Hematopoietic multipotent progenitor cell treated with erythropoietin and hydrocortisone succinate and interleukin-3 and kit ligand, for 8 days (in vitro differentiated cells): Measurements from ENCODE around the gene IKBKE.
A peak's percentile ranks its signal among the peaks of the same experiment; 100 is the strongest.

Experiments
- DNase-seq: peaks from one replicate; pipeline ENCODE4 v3.0.0-alpha.2; 2015

IKBKE gene

DNA sequence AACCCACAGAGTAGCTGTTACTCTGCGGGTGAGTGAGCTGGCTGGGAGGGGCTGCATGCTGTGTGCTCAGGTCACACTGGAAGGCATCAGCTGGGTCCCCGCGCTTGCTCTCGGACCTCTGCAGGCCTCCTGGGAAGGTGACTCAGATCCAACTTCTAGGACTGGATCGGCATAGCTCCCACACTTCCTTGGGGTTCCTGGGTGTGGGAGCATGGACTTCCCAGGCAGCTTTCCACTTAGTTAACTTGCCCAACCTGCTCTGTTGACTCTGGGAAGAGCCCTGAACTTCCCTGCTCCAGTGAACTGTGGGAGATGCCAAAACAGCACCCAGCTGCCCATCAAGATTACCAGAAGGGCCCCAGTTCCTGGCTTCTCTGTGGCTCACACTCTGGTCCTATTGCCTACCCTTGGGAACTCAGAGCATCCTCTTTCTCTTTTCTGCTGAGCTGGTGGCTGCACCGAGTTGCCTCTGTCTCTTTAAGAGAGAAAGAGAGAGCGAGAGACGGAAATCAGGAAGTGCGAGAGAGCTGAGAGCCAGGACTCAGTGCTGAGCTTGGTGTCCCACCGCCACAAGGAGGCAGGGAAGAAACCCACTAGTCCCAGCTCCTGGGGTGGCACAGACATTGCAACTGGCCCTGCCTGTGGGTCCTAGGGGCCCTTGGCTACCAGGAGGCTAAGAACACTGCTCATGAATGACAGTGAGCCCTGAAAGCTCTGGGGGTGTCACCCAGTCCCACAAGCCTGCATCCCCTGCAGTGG is at the start of gene IKBKE:
IKBKE (plus strand) TSS at position 544 of the 759 bp plus-strand sequence. CDS start 2,752 bp downstream, outside the sequence.
- peak; percentile 68 for DNase-seq

- DNase-seq: no peak
Observed at GRCh38 chr1:206421616-206422340, 48.5 kb upstream of the IKBKE start.

- DNase-seq: no peak
Observed at GRCh38 chr1:206422525-206422924, 47.8 kb upstream of the IKBKE start.

DNA sequence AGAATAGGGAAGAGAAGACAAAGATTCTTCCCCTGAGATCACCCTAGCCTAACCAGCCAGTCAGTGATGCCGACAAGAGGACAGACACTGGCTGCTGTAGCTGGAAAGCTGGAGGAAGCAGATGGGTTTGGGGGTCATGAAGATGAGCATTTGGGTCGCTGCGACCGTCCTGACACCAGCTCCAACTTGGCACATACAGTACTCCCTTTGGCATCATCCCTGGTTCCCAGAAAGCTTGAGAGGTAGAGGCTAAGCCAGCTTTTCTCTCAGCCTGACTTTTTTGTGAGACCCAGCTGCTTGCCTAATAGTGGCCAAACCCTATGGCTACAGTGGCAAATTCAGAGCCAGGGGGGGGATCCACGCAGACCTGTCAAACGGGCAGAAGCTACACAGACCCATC is 43.0 kb upstream of the IKBKE start:
- no peak for DNase-seq

- DNase-seq: no peak
Observed at GRCh38 chr1:206429421-206429820, 40.9 kb upstream of the IKBKE start.

DNA sequence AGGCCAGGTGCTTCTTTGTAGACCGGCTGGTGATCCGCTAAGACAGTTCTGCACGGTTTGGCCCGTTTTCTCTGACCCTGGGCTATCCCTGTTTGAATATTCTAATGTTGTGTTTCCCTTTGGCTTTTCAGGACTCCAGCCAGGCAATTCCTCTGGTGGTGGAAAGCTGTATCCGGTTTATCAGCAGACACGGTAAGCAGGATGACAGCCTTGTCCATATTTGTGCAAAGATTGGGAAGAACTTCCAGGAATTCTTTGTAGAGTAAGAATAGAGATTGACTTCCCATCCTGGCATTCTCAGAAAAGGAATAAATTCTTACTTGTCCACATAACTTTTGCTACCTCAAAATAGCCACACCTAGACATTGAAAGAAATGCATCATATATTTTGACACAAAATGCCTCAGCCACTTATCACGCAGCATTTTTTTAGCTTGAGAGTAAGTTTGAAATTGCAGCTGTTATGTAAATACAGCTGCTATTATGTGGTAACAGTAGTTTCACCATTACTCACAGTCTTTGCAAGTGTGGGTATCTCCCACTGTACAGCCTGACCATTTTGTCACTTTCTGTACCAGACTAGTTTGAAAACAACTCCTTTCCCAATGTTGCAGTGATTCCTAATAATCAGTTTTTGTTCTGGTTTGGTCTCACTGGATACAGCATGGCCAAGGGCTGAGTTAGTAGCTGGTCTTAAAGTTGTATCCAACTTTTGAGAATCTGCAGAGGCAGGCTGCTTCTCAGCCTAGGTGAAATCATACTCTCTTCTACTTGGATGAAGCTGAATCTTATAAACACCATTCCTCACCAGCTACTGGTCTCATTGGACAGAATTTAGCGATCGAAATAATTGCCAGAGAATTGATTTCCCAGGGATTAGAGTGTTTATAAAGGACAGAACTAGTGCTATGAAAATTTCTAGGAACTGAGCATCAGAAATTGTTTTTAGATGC is 40.0 kb upstream of the IKBKE start:
- no peak for DNase-seq

DNA sequence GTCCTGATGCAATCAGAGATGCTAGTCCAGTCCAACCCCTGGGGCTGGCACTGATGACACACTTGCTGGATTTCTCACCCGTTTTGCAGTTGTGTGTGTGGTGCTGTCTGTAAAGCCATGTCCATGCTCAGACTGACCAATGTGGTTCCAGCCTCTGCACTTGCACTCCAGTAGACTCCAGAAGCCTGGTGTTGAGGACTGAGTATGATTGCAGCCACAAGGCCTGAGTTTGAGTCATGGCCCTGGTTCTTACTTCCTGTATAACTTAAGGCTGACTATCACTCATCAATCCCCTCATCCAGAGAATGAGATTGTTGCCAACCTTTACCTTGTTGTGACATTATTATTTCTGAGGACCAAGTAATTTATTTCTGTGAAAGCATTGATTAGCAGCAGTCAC is 34.8 kb upstream of the IKBKE start:
- no peak for DNase-seq

GRCh38 chr1:206438554-206438953 is 31.7 kb upstream of the IKBKE start:
- DNase-seq: no peak

DNA sequence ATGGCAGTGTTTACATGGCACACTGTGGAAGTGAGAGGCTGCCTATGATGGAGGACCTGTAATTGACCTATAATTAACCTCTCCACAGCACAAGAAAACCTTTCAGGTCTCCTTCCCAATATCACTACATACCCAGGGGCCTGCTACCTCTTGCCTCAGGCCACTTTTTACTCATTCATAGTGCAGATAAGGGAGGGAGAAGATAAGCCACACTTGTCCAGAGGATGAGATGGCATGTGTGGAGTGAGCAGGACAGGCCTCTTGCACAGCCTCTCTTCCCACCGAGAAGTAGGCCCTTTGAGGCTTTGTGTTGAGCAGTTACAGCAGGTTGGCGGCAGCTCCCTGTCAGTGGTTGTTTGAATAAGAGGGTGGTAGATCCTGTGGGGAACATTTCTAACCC is 31.1 kb upstream of the IKBKE start:
- peak; percentile 13 for DNase-seq

- DNase-seq: no peak
Observed at GRCh38 chr1:206441336-206441967, 28.8 kb upstream of the IKBKE start.

- no peak for DNase-seq
Observed at GRCh38 chr1:206442101-206442500, 28.2 kb upstream of the IKBKE start.

DNA sequence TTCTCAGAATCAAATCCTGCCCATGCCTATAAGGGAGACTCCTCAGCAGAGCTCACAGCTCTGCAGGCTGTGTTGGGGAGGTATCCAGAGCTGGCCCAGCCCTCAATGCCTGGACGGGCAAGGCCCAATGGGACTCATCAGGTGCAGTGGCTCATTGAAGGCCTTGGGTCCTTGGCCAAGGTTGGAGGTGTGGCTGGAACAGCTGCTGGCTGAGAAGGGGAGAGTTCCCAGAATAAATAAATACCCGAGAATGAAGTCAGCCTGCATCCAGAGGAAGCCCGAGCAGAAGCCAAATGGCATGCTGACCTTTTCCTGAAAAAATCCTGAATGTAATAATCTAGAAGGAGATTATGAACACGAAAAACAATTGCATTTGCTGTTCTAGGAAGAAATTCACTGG is 25.2 kb upstream of the IKBKE start:
- DNase-seq: no peak

- no peak for DNase-seq
Observed at GRCh38 chr1:206445911-206446356, 24.3 kb upstream of the IKBKE start.

DNA sequence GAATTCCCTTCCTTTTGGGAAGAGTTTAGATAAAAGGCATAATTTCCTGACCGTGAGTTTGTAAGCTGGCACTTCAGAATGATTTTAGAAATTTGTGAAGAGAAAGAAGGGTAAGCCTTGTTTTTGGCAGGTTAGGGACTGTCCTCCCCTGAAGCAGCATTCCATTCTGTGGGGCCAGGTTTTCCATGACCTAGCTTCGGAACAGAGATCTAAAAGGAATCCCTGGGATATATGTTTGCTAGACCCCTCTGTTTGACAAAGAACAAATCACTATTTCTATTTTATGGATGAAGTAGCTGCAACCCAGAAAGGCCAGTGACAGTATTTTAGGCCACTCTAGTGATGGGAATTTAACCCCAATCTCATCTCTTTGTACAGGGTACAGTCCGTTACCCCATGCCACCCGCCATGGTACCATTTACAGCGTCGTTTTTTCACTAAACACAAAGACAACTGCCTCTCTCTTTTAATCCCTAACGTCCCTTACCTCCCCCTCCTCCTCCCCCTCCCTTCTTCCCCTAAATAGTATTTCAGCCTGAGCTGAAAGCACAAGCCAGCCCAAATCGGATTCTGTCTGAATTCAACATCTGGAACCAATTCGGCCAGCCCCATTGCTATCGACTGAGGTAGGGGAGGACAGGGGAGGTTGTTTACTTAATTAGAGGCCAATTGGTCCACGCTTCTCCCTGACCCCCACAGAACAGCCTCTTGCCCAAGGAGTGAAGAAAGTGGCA is 23.4 kb upstream of the IKBKE start:
- no peak for DNase-seq

DNA sequence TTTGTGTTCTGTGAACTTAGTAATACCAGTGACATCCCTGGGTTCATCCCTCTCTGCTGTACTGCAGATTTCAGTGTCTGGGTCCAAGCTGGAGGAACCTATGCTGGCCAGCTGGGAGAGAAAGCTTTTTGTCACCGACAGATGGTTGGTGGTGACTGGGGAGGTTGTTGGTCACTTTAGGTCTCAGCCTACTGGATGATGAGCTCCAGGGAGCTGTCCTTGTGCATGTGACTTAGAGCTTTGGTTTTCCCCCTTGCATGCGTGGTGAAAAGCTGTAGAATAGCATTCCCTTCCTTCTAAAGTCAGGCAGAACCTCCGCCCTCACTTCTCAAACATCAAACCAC is 22.9 kb upstream of the IKBKE start:
- DNase-seq: no peak

DNA sequence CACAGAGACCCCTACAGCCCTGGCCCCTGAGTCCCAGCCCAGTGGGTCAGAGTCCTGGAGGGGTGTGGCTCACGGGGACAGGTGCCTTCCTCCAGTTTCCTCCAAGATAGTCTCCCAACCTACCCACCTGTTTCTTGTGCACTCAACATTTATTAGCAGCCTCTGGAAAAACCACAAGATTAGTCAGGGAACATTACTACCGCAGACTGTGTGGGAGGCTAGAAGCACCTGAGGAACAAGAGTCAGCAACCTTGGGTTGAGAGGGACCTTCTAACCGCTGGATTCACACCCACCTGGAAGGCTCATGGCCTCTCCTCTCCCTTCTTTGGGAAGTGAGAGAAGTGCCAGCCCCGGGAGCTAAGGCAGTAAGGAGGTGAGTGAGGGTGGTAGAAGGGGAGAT is 22.5 kb upstream of the IKBKE start:
- DNase-seq: no peak

DNA sequence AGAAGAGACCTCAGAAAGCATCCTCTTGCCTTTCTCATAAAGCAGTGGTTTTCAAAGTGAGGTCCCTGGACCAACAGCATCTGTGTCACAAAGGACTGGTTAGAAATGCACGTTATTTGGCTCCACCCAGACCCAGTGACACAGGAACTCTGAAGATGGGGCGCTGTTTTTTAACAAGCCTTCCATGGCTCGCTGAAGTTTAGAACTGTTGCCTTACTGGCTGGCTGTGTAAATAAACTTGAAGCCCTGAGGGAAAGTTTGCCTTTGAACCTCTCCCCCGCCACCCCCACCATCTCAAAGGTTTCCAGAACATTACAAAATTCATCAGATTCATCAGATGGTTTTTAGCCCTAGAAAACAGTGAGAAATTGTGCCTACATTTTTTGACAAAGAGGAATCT is 21.8 kb upstream of the IKBKE start:
- no peak for DNase-seq

DNA sequence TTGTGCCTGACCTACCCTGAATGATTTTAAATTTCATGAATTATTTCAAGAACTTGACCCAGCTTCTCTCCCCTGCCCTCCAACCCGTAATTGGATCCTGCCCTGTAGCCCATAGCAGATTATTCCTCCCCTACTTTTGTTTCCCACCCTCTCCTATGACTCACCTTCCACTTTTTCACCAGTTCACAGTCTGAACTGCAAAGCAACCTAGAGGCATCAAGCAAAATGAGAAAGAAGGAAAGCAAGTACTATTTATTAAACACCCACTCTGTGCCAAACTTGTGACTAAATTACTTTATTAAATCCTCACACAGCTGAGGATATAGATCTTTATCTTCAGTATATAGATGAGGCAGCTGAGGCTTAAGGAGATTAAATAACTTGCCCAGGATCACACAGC is 20.7 kb upstream of the IKBKE start:
- DNase-seq: no peak

- no peak for DNase-seq
Observed at GRCh38 chr1:206450281-206450680, 20.0 kb upstream of the IKBKE start.

GRCh38 chr1:206451134-206451686 is 19.1 kb upstream of the IKBKE start:
- no peak for DNase-seq

DNA sequence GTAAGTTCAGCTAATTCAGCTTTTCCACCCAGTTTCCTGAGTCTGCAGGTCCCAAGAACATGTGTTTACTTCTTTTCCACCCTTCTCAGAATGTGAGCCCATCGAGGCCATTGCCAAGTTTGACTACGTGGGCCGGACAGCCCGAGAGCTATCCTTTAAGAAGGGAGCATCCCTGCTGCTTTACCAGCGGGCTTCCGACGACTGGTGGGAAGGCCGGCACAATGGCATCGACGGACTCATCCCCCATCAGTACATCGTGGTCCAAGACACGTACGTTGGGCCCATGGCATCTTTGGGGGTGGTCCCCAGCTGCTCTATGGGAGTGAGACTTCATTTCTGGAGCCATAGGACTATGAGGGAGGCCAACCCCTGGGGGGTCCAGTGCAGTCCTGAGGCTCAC is 17.2 kb upstream of the IKBKE start:
- no peak for DNase-seq

- no peak for DNase-seq
Observed at GRCh38 chr1:206455289-206455665, 15.0 kb upstream of the IKBKE start.
